Right lobe of liver (tissue), 6 donors: ENCODE measurements around the gene ELAVL4. TPM values are rescaled to one million over a fixed set of nuclear protein-coding genes. Genes with fewer than 3 reads are reported as not detected.
"Not testable (repeated sequence)": the region's sequence is repeated elsewhere in the genome, so short reads cannot be mapped to it uniquely, and the experiment has no call there.

Source experiments
- ATAC-seq, 4 donors: fragments of 200-7000 bp; cut with Tn5 transposase; one replicate each; pipeline ENCODE4 v1.9.1; 2020; ENCODE audit warnings: mild to moderate bottlenecking in 4 of 4, moderate library complexity in 4 of 4
- DNase-seq, 3 donors: peaks; one replicate each; pipeline ENCODE4 v3.0.0-alpha.2; 2020
- H3K27ac ChIP-seq, 3 donors: fragments of 200-600 bp; one replicate each; pipeline ENCODE4 v1.8.0; 2022
- H3K27me3 ChIP-seq, 2 donors: fragments of 200-600 bp; one replicate each; pipeline ENCODE4 v1.8.0; 2022
- H3K36me3 ChIP-seq, 4 donors: fragments of 200-600 bp; sonication (generic) in 1 of 4; one replicate each; pipeline versions ENCODE4 v1.5.1 to v1.8.0; 2017 to 2022; ENCODE audit warnings: control low read depth in 1 of 4
- H3K4me1 ChIP-seq, 4 donors: fragments of 200-600 bp; sonication (generic) in 1 of 4; one replicate each; pipeline versions ENCODE4 v1.5.1 to v1.8.0; 2017 to 2022; ENCODE audit warnings: control low read depth in 1 of 4
- H3K4me3 ChIP-seq, 3 donors: fragments of 200-600 bp; one replicate each; pipeline ENCODE4 v1.8.0; 2022
- H3K9me3 ChIP-seq, 4 donors: fragments of 200-600 bp; sonication (generic) in 1 of 4; one replicate each; pipeline versions ENCODE4 v1.5.1 to v1.8.0; 2017 to 2022; ENCODE audit warnings: control low read depth in 1 of 4
- CTCF ChIP-seq, 4 donors: fragments of 200-600 bp in 3 of 4; fragments of 450-650 bp in 1 of 4; IDR thresholded peaks; one replicate each; pipeline versions ENCODE4 v1.5.1 to v1.8.0; 2016 to 2022; ENCODE audit warnings: antibody characterized with exemption in 4 of 4, mild to moderate bottlenecking in 2 of 4
- POLR2A ChIP-seq: fragments of 450-650 bp; IDR thresholded peaks from one replicate; pipeline ENCODE4 v1.6.1; 2017; ENCODE audit warnings: antibody characterized with exemption, mild to moderate bottlenecking
- WGBS: methylation state at CpG from one replicate; pipeline ENCODE4 v1.1.6; 2018; ENCODE audit warnings: low coverage, low lambda C conversion rate; ENCODE audit not compliant: insufficient coverage; ENCODE audit errors: missing lambda C conversion rate; 5-methylcytosine and 5-hydroxymethylcytosine counted together
- intact Hi-C, 2 donors: fragments of 100-400 bp; cut with DNase I; formaldehyde crosslinking; loops; one replicate each; pipeline versions ENCODE4 v1.11.2 to v1.14.1; 2022
- total RNA-seq, 6 experiments: library from RNA; depleted of rRNA in 2 of 6; stranded (reverse); fragments of >200 nt in 2 of 6; fragmentation: NEBNext Ultra II Directional in 3 of 6; extraction: Animal tissue kit (Norgen Biotek cat#: 25700) in 3 of 6; gene quantifications; one replicate each; pipeline versions ENCODE4 v1.1.0 to v1.2.4, GENCODE V29; 2016 to 2023
- donor health status: DM: no; HTN: yes; CAD: no.
- donor health status: DM: no; HTN: no; CAD: no.
- donor health status: DM: no; HTN: no; CAD: no.
- donor health status: DM: no; HTN: yes; CAD: no.
- donor health status: DM: no; HTN: yes; CAD: no.

The ELAVL4 gene
- total RNA-seq, 6 experiments from 2014 or later: 0.19 to 0.66 (median 0.37) TPM; not detected in 3

- no peak for DNase-seq
- no peaks in the 10 kb centered on the region for H3K27me3 ChIP-seq
- H3K9me3 ChIP-seq: no peaks in the 10 kb centered on the region
- no peak for TF ChIP-seq CTCF (IDR thresholded peaks at IDR 0.05)
- no peak for TF ChIP-seq POLR2A
- no peaks in the 10 kb centered on the region for H3K36me3 ChIP-seq
- WGBS: 73% methylated on average over 3 of the region's 3 CpGs
- intact Hi-C loops: no loop called here
- H3K4me3 ChIP-seq: no peak overlapping the region
- H3K4me1 ChIP-seq: no peaks in the 10 kb centered on the region
- ATAC-seq: no peak
- H3K27ac ChIP-seq: no peak overlapping the region
Measured at GRCh38 chr1:50157306-50157941, 48.7 kb downstream of the ELAVL4 start.

- TF ChIP-seq CTCF (IDR thresholded peaks at IDR 0.05): no peak
- TF ChIP-seq POLR2A: no peak
- Histone ChIP-seq H3K27me3 (no peaks in the 10 kb centered on the region), H3K36me3 (no peaks in the 10 kb centered on the region), H3K4me1 (no peaks in the 10 kb centered on the region), H3K4me3 (no peak overlapping the region), H3K9me3 (no peaks in the 10 kb centered on the region), H3K27ac (no peak overlapping the region)
- ATAC-seq (no peak), DNase-seq (no peak)
- intact Hi-C loops: no loop called here
- no CpG with 5 or more reads among the region's 1 CpG for WGBS
Measured at GRCh38 chr1:50158421-50158820, 49.7 kb downstream of the ELAVL4 start.

GRCh38 chr1:50163680-50164079 lies 55.0 kb downstream of the ELAVL4 start:
- 77% methylated on average over 3 of the region's 4 CpGs for WGBS

GRCh38 chr1:50166351-50166750 lies 57.6 kb downstream of the ELAVL4 start:
- H3K4me3 ChIP-seq, H3K9me3 ChIP-seq, H3K27ac ChIP-seq, intact Hi-C loops, DNase-seq, H3K27me3 ChIP-seq, H3K4me1 ChIP-seq, ATAC-seq, H3K36me3 ChIP-seq: not testable (repeated sequence)
- WGBS: 86% methylated on average over 1 of the region's 1 CpG

More at GRCh38 chr1:50163680-50164079, 55.0 kb downstream of the ELAVL4 start:
- ATAC-seq (no peak), DNase-seq (no peak)
- no peak overlapping the region for H3K4me3 ChIP-seq
- no peaks in the 10 kb centered on the region for H3K36me3 ChIP-seq
- no peak overlapping the region for H3K27ac ChIP-seq
- intact Hi-C loops: no loop called here
- no peak for TF ChIP-seq POLR2A
- TF ChIP-seq CTCF (IDR thresholded peaks at IDR 0.05): no peak
- no peaks in the 10 kb centered on the region for H3K27me3 ChIP-seq
- no peaks in the 10 kb centered on the region for H3K4me1 ChIP-seq
- H3K9me3 ChIP-seq: no peaks in the 10 kb centered on the region

GRCh38 chr1:50172299-50172698 lies 63.6 kb downstream of the ELAVL4 start:
- 50% methylated on average over 1 of the region's 1 CpG for WGBS
- no peak overlapping the region for H3K4me3 ChIP-seq
- no peaks in the 10 kb centered on the region for H3K36me3 ChIP-seq
- no peak for ATAC-seq
- H3K27me3 ChIP-seq: no peaks in the 10 kb centered on the region
- no peaks in the 10 kb centered on the region for H3K9me3 ChIP-seq
- H3K27ac ChIP-seq: no peak overlapping the region
- intact Hi-C loops: no loop called here
- DNase-seq: no peak
- H3K4me1 ChIP-seq: no peaks in the 10 kb centered on the region
- no peak for TF ChIP-seq CTCF (IDR thresholded peaks at IDR 0.05)
- no peak for TF ChIP-seq POLR2A
